Type B pancreatic cell (in vitro differentiated cells): ENCODE measurements around the gene PPP1R3G. TPM values are rescaled to one million over a fixed set of nuclear protein-coding genes. Genes with fewer than 3 reads are reported as not detected.
"Not testable (repeated sequence)": the region's sequence is repeated elsewhere in the genome, so short reads cannot be mapped to it uniquely, and the experiment has no call there.

Source experiments
- DNase-seq: peaks from one replicate; pipeline ENCODE4 v3.0.0; 2021; ENCODE audit warnings: mixed read lengths; ENCODE audit not compliant: unreplicated experiment; ENCODE audit errors: extremely low spot score
- H3K27ac Mint-ChIP-seq: 2 replicates; pipeline ENCODE4 v1.8.0; 2021; ENCODE audit warnings: mild to moderate bottlenecking, mixed read lengths
- H3K27me3 Mint-ChIP-seq: 2 replicates; pipeline ENCODE4 v1.8.0; 2021; ENCODE audit warnings: mixed read lengths
- H3K36me3 Mint-ChIP-seq: 2 replicates; pipeline ENCODE4 v1.8.0; 2021; ENCODE audit warnings: mixed read lengths
- H3K4me1 Mint-ChIP-seq: one replicate; pipeline ENCODE4 v1.8.0; 2021; ENCODE audit warnings: mixed read lengths; ENCODE audit not compliant: unreplicated experiment
- H3K4me3 Mint-ChIP-seq: 2 replicates; pipeline ENCODE4 v1.8.0; 2021; ENCODE audit warnings: mild to moderate bottlenecking, mixed read lengths
- H3K9me3 Mint-ChIP-seq: 2 replicates; pipeline ENCODE4 v1.8.0; 2021; ENCODE audit warnings: mixed read lengths
- total RNA-seq: library from RNA; stranded (reverse); gene quantifications from 2 replicates; pipeline ENCODE4 v1.2.1, GENCODE V29; 2021; ENCODE audit warnings: low replicate concordance
- TF ChIP-seq, protein P1 (sequence below): fragments of 200-600 bp; sonication (generic); conservative IDR thresholded peaks from 2 replicates; pipeline ENCODE4 v1.5.0; 2021; ENCODE audit warnings: antibody characterized with exemption, mild to moderate bottlenecking

The PPP1R3G gene
- total RNA-seq, 1 donor from 2014 or later: 0.19 TPM

DNA sequence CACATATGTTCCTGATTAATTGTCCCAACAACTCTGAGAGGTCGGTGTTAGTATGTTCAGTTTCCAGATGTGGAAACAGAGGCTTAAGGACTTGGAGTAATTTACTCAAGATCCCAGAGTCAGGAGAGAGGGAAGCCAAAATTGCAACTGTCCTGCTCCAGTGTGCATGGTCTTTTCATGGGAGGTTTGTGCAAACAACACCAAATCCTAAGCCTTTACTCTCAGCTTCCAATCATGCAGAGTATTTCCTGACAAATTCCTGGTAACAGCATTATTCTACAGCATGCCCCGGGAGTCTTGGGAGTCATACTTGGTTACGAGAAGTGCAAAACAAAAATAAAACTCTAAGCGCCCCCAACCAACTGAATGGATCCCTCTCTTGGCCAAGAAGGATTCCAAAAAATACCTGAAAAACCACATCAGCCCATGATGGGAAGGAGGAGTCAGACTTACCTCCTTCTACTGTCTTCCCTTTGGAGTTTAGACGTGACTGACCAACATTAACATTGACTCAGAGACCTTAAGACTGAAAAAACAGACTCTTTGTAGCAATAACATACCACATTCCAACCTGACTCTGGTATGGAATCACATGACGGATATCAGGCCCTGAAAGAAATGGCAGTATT, 30.8 kb upstream of the PPP1R3G start:
- Mint-ChIP-seq H3K27ac (no peak overlapping the region), H3K27me3 (no peaks in the 10 kb centered on the region), H3K9me3 (no peaks in the 10 kb centered on the region), H3K36me3 (peaks cover 7% of the 10 kb centered on the region), H3K4me3 (no peak overlapping the region), H3K4me1 (peaks cover 10% of the 10 kb centered on the region)
- no peak for DNase-seq
- TF ChIP-seq, protein P1, sequence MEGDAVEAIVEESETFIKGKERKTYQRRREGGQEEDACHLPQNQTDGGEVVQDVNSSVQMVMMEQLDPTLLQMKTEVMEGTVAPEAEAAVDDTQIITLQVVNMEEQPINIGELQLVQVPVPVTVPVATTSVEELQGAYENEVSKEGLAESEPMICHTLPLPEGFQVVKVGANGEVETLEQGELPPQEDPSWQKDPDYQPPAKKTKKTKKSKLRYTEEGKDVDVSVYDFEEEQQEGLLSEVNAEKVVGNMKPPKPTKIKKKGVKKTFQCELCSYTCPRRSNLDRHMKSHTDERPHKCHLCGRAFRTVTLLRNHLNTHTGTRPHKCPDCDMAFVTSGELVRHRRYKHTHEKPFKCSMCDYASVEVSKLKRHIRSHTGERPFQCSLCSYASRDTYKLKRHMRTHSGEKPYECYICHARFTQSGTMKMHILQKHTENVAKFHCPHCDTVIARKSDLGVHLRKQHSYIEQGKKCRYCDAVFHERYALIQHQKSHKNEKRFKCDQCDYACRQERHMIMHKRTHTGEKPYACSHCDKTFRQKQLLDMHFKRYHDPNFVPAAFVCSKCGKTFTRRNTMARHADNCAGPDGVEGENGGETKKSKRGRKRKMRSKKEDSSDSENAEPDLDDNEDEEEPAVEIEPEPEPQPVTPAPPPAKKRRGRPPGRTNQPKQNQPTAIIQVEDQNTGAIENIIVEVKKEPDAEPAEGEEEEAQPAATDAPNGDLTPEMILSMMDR: no peak

DNA sequence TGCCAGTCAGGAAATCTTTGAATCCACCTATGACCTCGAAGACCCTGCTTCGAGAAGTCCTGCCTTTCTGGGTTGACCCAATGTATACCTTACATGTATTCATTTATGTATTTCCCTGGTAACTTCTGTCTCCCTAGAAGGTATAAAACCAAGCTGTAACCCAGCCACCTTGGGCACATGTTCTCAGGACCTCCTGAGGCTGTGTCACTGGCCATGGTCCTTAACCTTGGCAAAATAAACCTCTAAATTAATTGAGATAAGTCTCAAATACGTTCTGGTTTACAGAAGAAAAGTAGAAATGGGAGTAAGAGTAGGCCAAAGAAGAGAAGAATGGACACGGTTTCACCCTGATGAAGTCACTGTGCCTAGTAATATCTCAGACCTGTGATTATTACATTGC, 30.0 kb upstream of the PPP1R3G start:
- H3K27me3 Mint-ChIP-seq: no peaks in the 10 kb centered on the region
- H3K4me3 Mint-ChIP-seq: no peak overlapping the region
- H3K27ac Mint-ChIP-seq: no peak overlapping the region
- no peak for DNase-seq
- TF ChIP-seq, protein P1: no peak
- peaks cover 7% of the 10 kb centered on the region for H3K36me3 Mint-ChIP-seq
- no peaks in the 10 kb centered on the region for H3K9me3 Mint-ChIP-seq
- H3K4me1 Mint-ChIP-seq: peaks cover 10% of the 10 kb centered on the region

DNA sequence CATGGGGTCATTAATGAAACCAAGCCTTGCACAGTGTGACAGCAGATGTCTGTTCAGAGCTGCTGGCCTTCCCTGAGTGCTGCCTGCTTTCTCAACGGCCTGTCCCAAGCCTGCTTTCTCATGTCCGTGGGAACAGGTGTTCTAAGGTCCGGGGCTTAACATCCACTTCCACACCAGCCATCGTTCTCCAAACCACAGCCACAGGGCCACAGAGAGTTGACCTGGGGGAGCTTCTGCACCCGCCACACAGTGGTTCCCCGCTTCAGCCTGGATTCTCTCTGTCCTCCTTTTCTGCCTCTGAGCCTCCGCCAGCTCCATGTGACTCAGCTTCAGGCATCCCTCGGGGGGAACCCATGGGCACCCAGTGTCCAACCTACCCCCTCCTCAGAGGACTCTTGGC, 26.9 kb upstream of the PPP1R3G start:
- Mint-ChIP-seq H3K4me3 (no peak overlapping the region), H3K27ac (no peak overlapping the region), H3K9me3 (no peaks in the 10 kb centered on the region), H3K36me3 (no peaks in the 10 kb centered on the region), H3K4me1 (peaks cover 10% of the 10 kb centered on the region), H3K27me3 (no peaks in the 10 kb centered on the region)
- no peak for DNase-seq
- TF ChIP-seq, protein P1: no peak

DNA sequence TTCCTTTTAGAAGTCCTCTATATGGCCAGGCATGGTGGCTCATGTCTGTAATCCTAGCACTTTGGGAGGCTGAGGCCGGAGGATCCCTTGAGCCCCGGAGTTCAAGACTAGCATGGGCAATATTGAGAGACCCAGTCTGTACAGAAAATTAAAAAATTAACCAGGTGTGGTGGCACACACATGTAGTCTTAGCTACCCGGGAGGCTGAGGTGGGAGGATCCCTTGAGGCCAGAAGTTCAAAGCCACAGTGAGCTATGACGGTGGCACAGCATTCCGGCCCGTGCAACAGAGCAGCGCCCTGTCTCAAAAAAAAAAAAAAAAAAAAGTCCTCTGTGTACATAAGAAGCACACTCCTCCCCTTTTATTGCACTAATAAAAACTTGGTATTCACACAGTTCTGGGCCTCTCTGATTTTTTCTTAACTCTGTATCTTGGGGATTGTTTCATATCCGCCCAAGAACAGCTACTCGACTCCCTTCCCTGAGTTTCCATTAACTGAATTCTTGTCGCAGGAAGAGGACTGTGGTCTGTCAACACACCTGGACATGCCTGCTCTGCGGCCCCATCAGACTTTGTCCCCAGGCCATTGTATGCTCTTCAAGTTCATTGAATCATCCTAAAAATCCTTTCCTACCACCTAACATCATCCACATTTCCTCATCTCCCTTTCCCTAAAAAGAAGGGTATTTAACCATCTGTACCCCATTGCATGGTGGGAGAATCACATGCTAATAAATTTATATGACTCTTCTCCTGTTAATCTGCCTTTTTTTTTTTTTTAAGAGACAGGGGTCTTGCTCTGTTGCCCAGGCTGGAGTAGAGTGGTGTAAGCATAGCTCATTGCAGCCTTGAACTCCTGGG, 25.9 kb upstream of the PPP1R3G start:
- Mint-ChIP-seq H3K27me3 (no peaks in the 10 kb centered on the region), H3K27ac (no peak overlapping the region), H3K36me3 (no peaks in the 10 kb centered on the region), H3K4me3 (no peak overlapping the region), H3K9me3 (no peaks in the 10 kb centered on the region), H3K4me1 (peaks cover 4% of the 10 kb centered on the region)
- no peak for DNase-seq
- TF ChIP-seq, protein P1: no peak

DNA sequence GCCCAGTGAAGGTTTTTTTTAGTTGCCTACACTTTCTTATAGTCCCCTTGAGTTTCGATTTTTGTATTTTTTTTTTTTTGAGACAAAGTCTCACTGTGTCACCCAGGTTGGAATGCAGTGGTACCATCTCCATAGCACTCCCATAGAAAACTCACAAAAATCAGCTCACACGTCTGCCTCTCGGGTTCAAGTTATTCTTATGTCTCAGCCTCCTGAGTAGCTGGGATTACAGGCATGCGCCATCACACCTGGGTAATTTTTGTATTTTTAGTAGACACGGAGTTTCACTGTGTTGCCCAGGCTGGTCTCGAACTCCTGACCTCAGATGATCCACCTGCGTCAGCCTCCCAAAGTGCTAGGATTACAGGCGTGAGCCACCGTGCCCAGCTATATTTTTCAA, 24.7 kb upstream of the PPP1R3G start:
- not testable (repeated sequence) for H3K9me3 Mint-ChIP-seq, H3K4me3 Mint-ChIP-seq, DNase-seq, H3K27ac Mint-ChIP-seq, H3K36me3 Mint-ChIP-seq, H3K27me3 Mint-ChIP-seq, H3K4me1 Mint-ChIP-seq

DNA sequence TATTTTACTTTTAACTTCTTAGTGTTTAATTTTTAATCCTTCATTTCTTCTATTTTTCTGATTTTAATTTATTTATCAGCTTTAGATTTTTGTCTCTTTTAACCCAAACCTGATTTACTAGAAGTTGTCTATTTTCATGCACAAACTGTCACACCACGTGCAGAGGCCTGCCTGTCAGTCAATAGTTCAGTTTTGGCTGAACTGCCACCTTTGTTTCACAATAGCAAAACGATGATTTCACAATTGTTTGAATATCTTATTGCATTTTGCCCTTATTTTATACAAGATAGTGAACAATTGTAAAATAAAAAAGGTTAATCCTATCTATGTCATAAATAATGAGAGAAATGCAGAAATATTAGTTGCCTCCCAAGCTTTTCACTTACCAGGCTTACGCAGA, 24.0 kb upstream of the PPP1R3G start:
- Mint-ChIP-seq H3K27ac (no peak overlapping the region), H3K4me3 (no peak overlapping the region), H3K36me3 (no peaks in the 10 kb centered on the region), H3K4me1 (no peaks in the 10 kb centered on the region), H3K27me3 (no peaks in the 10 kb centered on the region), H3K9me3 (no peaks in the 10 kb centered on the region)
- DNase-seq: no peak
- TF ChIP-seq, protein P1: no peak
